ENCODE measurements around the gene TRAFD1. TPM values are rescaled to one million over a fixed set of nuclear protein-coding genes. Genes with fewer than 3 reads are reported as not detected.
A peak's percentile ranks its signal among the peaks of the same experiment; 100 is the strongest.

The TRAFD1 gene
- total and polyA plus RNA-seq, 9 of the 15 experiments (the other 6 are each of a cell fraction or from before 2014, with no cell fraction given), result 41.3 to 85.5 (median 54.5) TPM

GRCh38 chr12:112170376-112170775 is 45.0 kb downstream of the TRAFD1 start (continued):
- TF ChIP-seq E2F8 (IDR thresholded peaks at IDR 0.05; ENCODE audit: low read depth, partially characterized antibody) (no peak), CTCF (IDR thresholded peaks at IDR 0.05 in 2 of 3, conservative IDR thresholded peaks at IDR 0.05 in 1 of 3; ENCODE audit: insufficient read depth in 2 of 3, low read depth in 1 of 3, low read length in 3 of 3) (peak; percentile 75 to 85 (median 77)), DACH1 (IDR thresholded peaks at IDR 0.05; ENCODE audit: partially characterized antibody) (no peak), NCOA6 (IDR thresholded peaks at IDR 0.05) (no peak), DIDO1 (tag; IDR thresholded peaks at IDR 0.05; ENCODE audit: low read depth) (no peak), ETV1 (tag; conservative IDR thresholded peaks at IDR 0.05; ENCODE audit: low read depth) (peak; percentile 61), JUN (IDR thresholded peaks at IDR 0.05; ENCODE audit: borderline replicate concordance, low read depth, low read length) (no peak), JUN (CRISPR knock-in tag; IDR thresholded peaks at IDR 0.05; ENCODE audit: borderline replicate concordance) (no peak), ZBTB33 (CRISPR knock-in tag; IDR thresholded peaks at IDR 0.05) (0 out of 2 replicates have a peak, but pooled peaks have one; percentile 31), TRIM24 (IDR thresholded peaks at IDR 0.05) (no peak), CSDE1 (IDR thresholded peaks at IDR 0.05) (no peak), POLR2H (tag; IDR thresholded peaks at IDR 0.05; ENCODE audit: low read depth) (no peak), CBX2 (IDR thresholded peaks at IDR 0.05; ENCODE audit: insufficient read depth, low read length, poor library complexity, severe bottlenecking) (no peak), CXXC5 (CRISPR knock-in tag; IDR thresholded peaks at IDR 0.05) (no peak), HNRNPK (IDR thresholded peaks at IDR 0.05; ENCODE audit: low read depth, low read length, poor library complexity, severe bottlenecking) (no peak), NFYB (IDR thresholded peaks at IDR 0.05; ENCODE audit: extremely low read depth, insufficient read length) (no peak), ZNF140 (CRISPR knock-in tag; IDR thresholded peaks at IDR 0.05) (no peak), THAP12 (CRISPR knock-in tag; IDR thresholded peaks at IDR 0.05) (no peak)
- TF ChIP-seq, protein P1, sequence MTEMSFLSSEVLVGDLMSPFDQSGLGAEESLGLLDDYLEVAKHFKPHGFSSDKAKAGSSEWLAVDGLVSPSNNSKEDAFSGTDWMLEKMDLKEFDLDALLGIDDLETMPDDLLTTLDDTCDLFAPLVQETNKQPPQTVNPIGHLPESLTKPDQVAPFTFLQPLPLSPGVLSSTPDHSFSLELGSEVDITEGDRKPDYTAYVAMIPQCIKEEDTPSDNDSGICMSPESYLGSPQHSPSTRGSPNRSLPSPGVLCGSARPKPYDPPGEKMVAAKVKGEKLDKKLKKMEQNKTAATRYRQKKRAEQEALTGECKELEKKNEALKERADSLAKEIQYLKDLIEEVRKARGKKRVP (CRISPR knock-in tag; IDR thresholded peaks at IDR 0.05), result no peak
